Measurements from ENCODE around the gene MAGEF1. TPM values are rescaled to one million over a fixed set of nuclear protein-coding genes. Genes with fewer than 3 reads are reported as not detected.

Gene MAGEF1
- total and polyA plus RNA-seq, 2 of the 8 experiments (the other 6 are each of a cell fraction or from before 2014, with no cell fraction given): 26.5 to 56.7 TPM

DNA sequence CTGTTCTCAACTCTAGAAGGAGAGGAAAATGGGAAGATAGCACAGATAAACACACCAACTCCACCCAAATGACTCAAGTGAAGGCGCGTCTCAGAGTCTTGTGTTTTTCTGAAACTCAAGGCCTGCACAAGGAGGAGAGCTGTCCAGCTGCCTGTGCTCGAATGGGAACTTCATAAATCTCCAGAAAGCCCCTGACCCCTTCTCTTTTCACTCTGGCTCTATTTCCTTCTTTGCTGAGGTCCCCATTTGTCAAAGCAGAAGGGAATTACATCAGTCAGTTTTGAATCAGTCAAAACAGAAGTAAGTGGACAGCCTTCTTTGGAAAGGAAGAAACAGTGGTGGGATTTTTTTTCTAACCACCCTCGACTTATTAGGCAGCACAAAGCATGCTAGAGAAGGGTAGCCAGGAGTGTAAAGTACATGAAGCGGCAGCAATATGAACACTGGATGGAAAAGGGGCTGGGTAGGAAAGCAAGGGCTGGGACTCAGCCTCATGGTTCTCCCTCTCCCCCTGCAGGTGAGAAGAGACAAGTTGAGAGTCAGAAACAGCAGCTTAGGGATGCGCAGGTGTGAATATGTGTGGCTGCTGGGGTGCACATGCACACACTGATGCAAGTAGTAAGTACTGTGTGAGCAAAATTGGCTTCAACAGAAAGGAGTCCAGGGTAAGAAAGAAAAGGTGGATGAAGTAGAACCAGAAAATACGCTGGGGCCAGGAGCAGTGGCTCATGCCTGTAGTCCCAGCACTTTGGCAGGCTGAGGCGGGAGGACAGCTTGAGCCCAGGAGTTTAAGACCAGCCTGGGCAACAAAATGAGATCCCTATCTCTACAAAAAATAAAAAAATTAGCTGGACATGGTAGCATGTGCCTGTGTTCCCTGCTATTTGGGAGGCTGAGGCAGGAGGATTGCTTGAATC, 36.6 kb upstream of the MAGEF1 start:
- Histone ChIP-seq H3K9me3 (ENCODE audit: insufficient read depth in 2 of 2, low read depth in 1 of 2, low read length in 1 of 2) (no peaks in the 10 kb centered on the region), H3K79me2 (ENCODE audit: control insufficient read depth in 1 of 2, insufficient read depth in 2 of 2, low read length in 2 of 2) (no peaks in the 10 kb centered on the region), H3K4me3 (ENCODE audit: extremely low read depth in 1 of 4, insufficient read depth in 2 of 4, low read depth in 3 of 4, low read length in 4 of 4) (no peak overlapping the region), H4K5ac (ENCODE audit: insufficient read length, low read depth, low read length) (no peak overlapping the region), H3K56ac (replicated peaks; ENCODE audit: insufficient read length, low read depth, low read length) (no peak overlapping the region), H2BK20ac (ENCODE audit: low read length) (no peak overlapping the region), H2AK5ac (ENCODE audit: low read depth, low read length) (no peak overlapping the region), H3K14ac (ENCODE audit: insufficient read length) (no peak overlapping the region), H3K79me1 (ENCODE audit: low read depth, low read length) (no peaks in the 10 kb centered on the region), H2BK5ac (ENCODE audit: low read depth, low read length) (no peak overlapping the region), H3K27ac (ENCODE audit: low read depth, low read length) (no peak overlapping the region), H4K91ac (replicated peaks; ENCODE audit: insufficient read length, low read length) (no peak overlapping the region), H3K23ac (ENCODE audit: insufficient read length) (no peak overlapping the region), H3K4ac (replicated peaks; ENCODE audit: insufficient read length, low read depth, low read length) (no peak overlapping the region), H3K9ac (replicated peaks in 1 of 4; ENCODE audit: extremely low read depth in 1 of 4, low read depth in 3 of 4, low read length in 3 of 4) (no peak overlapping the region), H4K8ac (ENCODE audit: extremely low read depth, insufficient read depth, low read length) (no peak overlapping the region), H3K27me3 (replicated peaks in 1 of 4; ENCODE audit: control insufficient read depth in 3 of 4, extremely low read depth in 1 of 4, insufficient read depth in 3 of 4, low read length in 3 of 4) (peaks cover 0 to 4% (median 1%) of the 10 kb centered on the region in 4 experiments; a peak in 2 of 7 replicates), H4K20me1 (replicated peaks in 1 of 2; ENCODE audit: control insufficient read depth in 1 of 2, insufficient read depth in 2 of 2, low read length in 2 of 2) (no peaks in the 10 kb centered on the region), H3K4me1 (replicated peaks in 1 of 4; ENCODE audit: control insufficient read depth in 3 of 4, insufficient read depth in 4 of 4, low read length in 3 of 4) (peaks cover 4 to 14% (median 5%) of the 10 kb centered on the region in 4 experiments; a peak in 5 of 7 replicates), H3K36me3 (ENCODE audit: control insufficient read depth in 2 of 4, insufficient read depth in 4 of 4, low read length in 3 of 4) (no peaks in the 10 kb centered on the region), H2AFZ (ENCODE audit: low read length) (no peak overlapping the region), H3K18ac (ENCODE audit: extremely low read depth, low read length) (no peak overlapping the region), H3K4me2 (ENCODE audit: insufficient read depth in 1 of 2, low read depth in 2 of 2, low read length in 2 of 2) (no peak overlapping the region), H2BK15ac (ENCODE audit: low read length) (no peak overlapping the region), H3K23me2 (ENCODE audit: low read depth, low read length) (no peaks in the 10 kb centered on the region), H2BK120ac (replicated peaks; ENCODE audit: low read depth, low read length) (no peak overlapping the region), H2BK12ac (ENCODE audit: low read depth, low read length) (no peak overlapping the region)
- DNase-seq (ENCODE audit: low read depth in 1 of 2, low spot score in 2 of 2) (no peak), FAIRE-seq (peak; percentile 88)
- WGBS, 2 experiments (ENCODE audit: extremely low coverage in 1 of 2, insufficient coverage in 1 of 2, insufficient read length in 1 of 2, insufficient replicate concordance in 2 of 2, low coverage in 1 of 2, low lambda C conversion rate in 2 of 2, missing lambda C conversion rate in 1 of 2): 62% methylated on average over 8 of the region's 8 CpGs; no CpG with 5 or more reads in 1 of the 2 experiments
- ChIA-PET POLR2A (ENCODE audit: partially characterized antibody) (interaction anchor here (0.6 to 0.9 kb wide), 3 partner anchors 13 to 136 kb away, joined by 3 read pairs; no protein-coding TSS in a partner anchor), CTCF (ENCODE audit: partially characterized antibody) (interaction anchor here (0.6 to 5.5 kb wide), 39 partner anchors 9 to 779 kb away, joined by 3 to 56 read pairs (median 4); no protein-coding TSS in a partner anchor)
- TF ChIP-seq EP300 (IDR thresholded peaks at IDR 0.05; ENCODE audit: borderline replicate concordance in 1 of 2, low read depth in 2 of 2, low read length in 2 of 2): no peak
- no peak for TF ChIP-seq CHD2 (IDR thresholded peaks at IDR 0.05; ENCODE audit: low read length)
- no peak for TF ChIP-seq EZH2 (IDR thresholded peaks at IDR 0.05; ENCODE audit: low read depth, low read length, severe bottlenecking)
- TF ChIP-seq, protein P1, sequence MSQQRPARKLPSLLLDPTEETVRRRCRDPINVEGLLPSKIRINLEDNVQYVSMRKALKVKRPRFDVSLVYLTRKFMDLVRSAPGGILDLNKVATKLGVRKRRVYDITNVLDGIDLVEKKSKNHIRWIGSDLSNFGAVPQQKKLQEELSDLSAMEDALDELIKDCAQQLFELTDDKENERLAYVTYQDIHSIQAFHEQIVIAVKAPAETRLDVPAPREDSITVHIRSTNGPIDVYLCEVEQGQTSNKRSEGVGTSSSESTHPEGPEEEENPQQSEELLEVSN (IDR thresholded peaks at IDR 0.05): peak; percentile 60; the same call in 1 of the 2 replicates
- TF ChIP-seq SP1 (IDR thresholded peaks at IDR 0.05; ENCODE audit: low read depth, low read length): no peak
- TF ChIP-seq, protein P2, sequence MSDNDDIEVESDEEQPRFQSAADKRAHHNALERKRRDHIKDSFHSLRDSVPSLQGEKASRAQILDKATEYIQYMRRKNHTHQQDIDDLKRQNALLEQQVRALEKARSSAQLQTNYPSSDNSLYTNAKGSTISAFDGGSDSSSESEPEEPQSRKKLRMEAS (IDR thresholded peaks at IDR 0.05): peak; percentile 88
- TF ChIP-seq, protein P3, sequence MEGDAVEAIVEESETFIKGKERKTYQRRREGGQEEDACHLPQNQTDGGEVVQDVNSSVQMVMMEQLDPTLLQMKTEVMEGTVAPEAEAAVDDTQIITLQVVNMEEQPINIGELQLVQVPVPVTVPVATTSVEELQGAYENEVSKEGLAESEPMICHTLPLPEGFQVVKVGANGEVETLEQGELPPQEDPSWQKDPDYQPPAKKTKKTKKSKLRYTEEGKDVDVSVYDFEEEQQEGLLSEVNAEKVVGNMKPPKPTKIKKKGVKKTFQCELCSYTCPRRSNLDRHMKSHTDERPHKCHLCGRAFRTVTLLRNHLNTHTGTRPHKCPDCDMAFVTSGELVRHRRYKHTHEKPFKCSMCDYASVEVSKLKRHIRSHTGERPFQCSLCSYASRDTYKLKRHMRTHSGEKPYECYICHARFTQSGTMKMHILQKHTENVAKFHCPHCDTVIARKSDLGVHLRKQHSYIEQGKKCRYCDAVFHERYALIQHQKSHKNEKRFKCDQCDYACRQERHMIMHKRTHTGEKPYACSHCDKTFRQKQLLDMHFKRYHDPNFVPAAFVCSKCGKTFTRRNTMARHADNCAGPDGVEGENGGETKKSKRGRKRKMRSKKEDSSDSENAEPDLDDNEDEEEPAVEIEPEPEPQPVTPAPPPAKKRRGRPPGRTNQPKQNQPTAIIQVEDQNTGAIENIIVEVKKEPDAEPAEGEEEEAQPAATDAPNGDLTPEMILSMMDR (IDR thresholded peaks at IDR 0.05; ENCODE audit: control extremely low read depth in 1 of 3, insufficient read depth in 1 of 3, low read depth in 1 of 3, low read length in 3 of 3): peak; percentile 63 to 81 (median 69)
